SK-N-SH treated with all-trans-retinoic acid at 6 μM for 48 hours (cell line): ENCODE results near the gene CCDC88C.

Experiments
- ESRRG ChIP-seq: fragments of 250-450 bp; sonication (Bioruptor Pico); IDR thresholded peaks from 2 replicates; pipeline ENCODE4 v1.6.1; 2021; ENCODE audit warnings: mild to moderate bottlenecking
- RARB ChIP-seq: fragments of 250-450 bp; sonication (Bioruptor Pico); IDR thresholded peaks from 2 replicates; pipeline ENCODE4 v1.8.0; 2021; ENCODE audit warnings: mild to moderate bottlenecking, moderate library complexity
- SNAI2 ChIP-seq: fragments of 250-450 bp; sonication (Bioruptor Pico); IDR thresholded peaks from 2 replicates; pipeline ENCODE4 v1.5.0; 2020; ENCODE audit warnings: mild to moderate bottlenecking, moderate library complexity
- TCF4 ChIP-seq: fragments of 250-450 bp; sonication (Bioruptor Pico); IDR thresholded peaks from 2 replicates; pipeline ENCODE4 v1.8.0; 2021; ENCODE audit warnings: mild to moderate bottlenecking, moderate library complexity, borderline replicate concordance
- ZFP3 ChIP-seq: fragments of 250-450 bp; sonication (Bioruptor Pico); IDR thresholded peaks from 2 replicates; pipeline ENCODE4 v1.5.0; 2020; ENCODE audit warnings: mild to moderate bottlenecking, moderate library complexity
- ZFP30 ChIP-seq: fragments of 450-650 bp; formaldehyde crosslinking; IDR thresholded peaks from 2 replicates; pipeline ENCODE4 v1.5.0; 2022; ENCODE audit warnings: mild to moderate bottlenecking, moderate library complexity
- ZNF565 ChIP-seq: fragments of 450-650 bp; formaldehyde crosslinking; conservative IDR thresholded peaks from 2 replicates; pipeline ENCODE4 v1.5.0; 2020; ENCODE audit warnings: low read depth, mild to moderate bottlenecking, moderate library complexity
- ZNF70 ChIP-seq: fragments of 450-650 bp; formaldehyde crosslinking; IDR thresholded peaks from 2 replicates; pipeline ENCODE4 v1.5.0; 2020; ENCODE audit warnings: mild to moderate bottlenecking, moderate library complexity
- ZNF8 ChIP-seq: fragments of 450-650 bp; formaldehyde crosslinking; IDR thresholded peaks from 2 replicates; pipeline ENCODE4 v1.5.0; 2020; ENCODE audit warnings: mild to moderate bottlenecking, moderate library complexity
- TF ChIP-seq, protein P1 (sequence below): fragments of 250-450 bp; sonication (Bioruptor Pico); IDR thresholded peaks from 2 replicates; pipeline ENCODE4 v1.8.0; 2020; ENCODE audit warnings: mild to moderate bottlenecking, moderate library complexity, borderline replicate concordance
- TF ChIP-seq, protein P2 (sequence below): fragments of 250-450 bp; sonication (Bioruptor Pico); IDR thresholded peaks from 2 replicates; pipeline ENCODE4 v1.5.0; 2020; ENCODE audit warnings: mild to moderate bottlenecking, moderate library complexity

DNA sequence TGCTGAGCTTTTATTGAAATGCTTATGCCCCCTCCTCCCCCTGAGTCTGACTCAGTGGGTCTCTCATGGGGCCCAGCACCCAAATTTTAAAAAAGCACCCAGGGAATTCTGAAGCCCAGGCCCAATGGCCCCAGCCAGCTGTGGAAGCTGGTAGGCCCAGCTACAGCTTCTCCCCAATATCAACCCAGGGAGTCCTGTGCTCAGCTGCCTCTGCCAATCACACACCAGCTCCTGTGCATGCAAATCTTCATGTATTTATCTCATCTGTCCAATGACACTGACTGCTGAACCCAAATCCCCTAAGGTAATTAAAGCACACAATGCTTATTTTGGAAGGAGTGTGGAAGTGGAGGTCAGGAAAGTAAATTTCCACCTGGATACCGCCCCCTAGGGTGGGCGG is 76.3 kb downstream of the CCDC88C start:
- TF ChIP-seq ZNF70 (CRISPR knock-in tag): no peak
- no peak for TF ChIP-seq ZFP3 (CRISPR knock-in tag)
- TF ChIP-seq, protein P1, sequence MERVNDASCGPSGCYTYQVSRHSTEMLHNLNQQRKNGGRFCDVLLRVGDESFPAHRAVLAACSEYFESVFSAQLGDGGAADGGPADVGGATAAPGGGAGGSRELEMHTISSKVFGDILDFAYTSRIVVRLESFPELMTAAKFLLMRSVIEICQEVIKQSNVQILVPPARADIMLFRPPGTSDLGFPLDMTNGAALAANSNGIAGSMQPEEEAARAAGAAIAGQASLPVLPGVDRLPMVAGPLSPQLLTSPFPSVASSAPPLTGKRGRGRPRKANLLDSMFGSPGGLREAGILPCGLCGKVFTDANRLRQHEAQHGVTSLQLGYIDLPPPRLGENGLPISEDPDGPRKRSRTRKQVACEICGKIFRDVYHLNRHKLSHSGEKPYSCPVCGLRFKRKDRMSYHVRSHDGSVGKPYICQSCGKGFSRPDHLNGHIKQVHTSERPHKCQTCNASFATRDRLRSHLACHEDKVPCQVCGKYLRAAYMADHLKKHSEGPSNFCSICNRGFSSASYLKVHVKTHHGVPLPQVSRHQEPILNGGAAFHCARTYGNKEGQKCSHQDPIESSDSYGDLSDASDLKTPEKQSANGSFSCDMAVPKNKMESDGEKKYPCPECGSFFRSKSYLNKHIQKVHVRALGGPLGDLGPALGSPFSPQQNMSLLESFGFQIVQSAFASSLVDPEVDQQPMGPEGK (CRISPR knock-in tag): no peak
- no peak for TF ChIP-seq ZNF8 (CRISPR knock-in tag)
- no peak for TF ChIP-seq TCF4 (CRISPR knock-in tag)
- no peak for TF ChIP-seq ZFP30 (CRISPR knock-in tag)
- TF ChIP-seq ZNF565: no peak
- no peak for TF ChIP-seq RARB (CRISPR knock-in tag)
- TF ChIP-seq ESRRG (CRISPR knock-in tag): no peak
- TF ChIP-seq SNAI2 (CRISPR knock-in tag): no peak
- TF ChIP-seq, protein P2, sequence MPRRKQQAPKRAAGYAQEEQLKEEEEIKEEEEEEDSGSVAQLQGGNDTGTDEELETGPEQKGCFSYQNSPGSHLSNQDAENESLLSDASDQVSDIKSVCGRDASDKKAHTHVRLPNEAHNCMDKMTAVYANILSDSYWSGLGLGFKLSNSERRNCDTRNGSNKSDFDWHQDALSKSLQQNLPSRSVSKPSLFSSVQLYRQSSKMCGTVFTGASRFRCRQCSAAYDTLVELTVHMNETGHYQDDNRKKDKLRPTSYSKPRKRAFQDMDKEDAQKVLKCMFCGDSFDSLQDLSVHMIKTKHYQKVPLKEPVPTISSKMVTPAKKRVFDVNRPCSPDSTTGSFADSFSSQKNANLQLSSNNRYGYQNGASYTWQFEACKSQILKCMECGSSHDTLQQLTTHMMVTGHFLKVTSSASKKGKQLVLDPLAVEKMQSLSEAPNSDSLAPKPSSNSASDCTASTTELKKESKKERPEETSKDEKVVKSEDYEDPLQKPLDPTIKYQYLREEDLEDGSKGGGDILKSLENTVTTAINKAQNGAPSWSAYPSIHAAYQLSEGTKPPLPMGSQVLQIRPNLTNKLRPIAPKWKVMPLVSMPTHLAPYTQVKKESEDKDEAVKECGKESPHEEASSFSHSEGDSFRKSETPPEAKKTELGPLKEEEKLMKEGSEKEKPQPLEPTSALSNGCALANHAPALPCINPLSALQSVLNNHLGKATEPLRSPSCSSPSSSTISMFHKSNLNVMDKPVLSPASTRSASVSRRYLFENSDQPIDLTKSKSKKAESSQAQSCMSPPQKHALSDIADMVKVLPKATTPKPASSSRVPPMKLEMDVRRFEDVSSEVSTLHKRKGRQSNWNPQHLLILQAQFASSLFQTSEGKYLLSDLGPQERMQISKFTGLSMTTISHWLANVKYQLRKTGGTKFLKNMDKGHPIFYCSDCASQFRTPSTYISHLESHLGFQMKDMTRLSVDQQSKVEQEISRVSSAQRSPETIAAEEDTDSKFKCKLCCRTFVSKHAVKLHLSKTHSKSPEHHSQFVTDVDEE (CRISPR knock-in tag): no peak
